GM12891 (cell line): ENCODE results near the gene RNF141.

Source experiments
- PAX5 ChIP-seq: IDR thresholded peaks from 2 replicates; pipeline ENCODE4 v1.6.1; 2011; ENCODE audit warnings: low read length, moderate library complexity, mild to moderate bottlenecking; ENCODE audit not compliant: insufficient read depth, severe bottlenecking
- POLR2A ChIP-seq: IDR thresholded peaks from 2 replicates; pipeline ENCODE4 v1.6.1; 2011; ENCODE audit warnings: low read depth, low read length, control low read depth
- POLR2AphosphoS5 ChIP-seq: IDR thresholded peaks from 2 replicates; pipeline ENCODE4 v1.6.1; 2011; ENCODE audit warnings: low read depth, low read length, control low read depth
- SPI1 ChIP-seq: IDR thresholded peaks from 2 replicates; pipeline ENCODE4 v1.6.1; 2011; ENCODE audit warnings: low read depth, low read length, control low read depth
- TAF1 ChIP-seq: IDR thresholded peaks from 2 replicates; pipeline ENCODE4 v1.6.1; 2011; ENCODE audit warnings: low read depth, low read length, control low read depth

- no peak for TF ChIP-seq POLR2A
- no peak for TF ChIP-seq SPI1
- no peak for TF ChIP-seq POLR2AphosphoS5
- TF ChIP-seq PAX5 = no peak
- no peak for TF ChIP-seq TAF1
Observed at GRCh38 chr11:10488121-10488933, 52.7 kb downstream of the RNF141 start.
